Measurements from ENCODE around the gene USP36. TPM values are rescaled to one million over a fixed set of nuclear protein-coding genes. Genes with fewer than 3 reads are reported as not detected.
"Not testable (repeated sequence)": the region's sequence is repeated elsewhere in the genome, so short reads cannot be mapped to it uniquely, and the experiment has no call there.

Gene USP36
- total RNA-seq, 2 experiments from 2014 or later, result 79.0 to 92.9 TPM

DNA sequence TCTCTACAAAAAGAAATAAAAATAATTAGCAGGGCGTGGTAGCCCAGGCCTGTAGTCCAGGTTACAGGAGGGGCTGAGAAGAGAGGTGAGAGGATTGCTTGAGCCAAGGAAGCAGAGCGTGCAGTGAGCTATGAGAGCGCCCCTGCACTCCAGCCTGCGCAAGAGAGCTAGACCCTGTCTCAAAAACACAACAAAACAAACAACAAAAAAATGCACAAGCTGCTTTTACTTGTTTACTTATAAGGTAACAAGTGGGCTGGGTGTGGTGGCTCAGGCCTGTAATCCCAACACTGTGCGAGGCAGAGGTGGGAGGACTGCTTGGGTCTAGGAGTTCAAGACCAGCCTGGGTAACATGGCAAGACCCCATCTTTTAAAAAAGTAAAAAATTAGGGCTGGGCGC lies 60.3 kb downstream of the USP36 start:
- POLR2A ChIA-PET, result interaction anchor here (1.0 kb wide), 2 partner anchors 9 to 60 kb away, joined by 3 read pairs; partner anchors contain the start of gene USP36
- H3K4me1 Mint-ChIP-seq, result peaks cover 51% of the 10 kb centered on the region
- peak; percentile 43 for DNase-seq
- no peaks in the 10 kb centered on the region for H3K9me3 Mint-ChIP-seq
- peak overlapping the region; percentile 95 for H3K27ac Mint-ChIP-seq
- peaks cover 28% of the 10 kb centered on the region for H3K36me3 Mint-ChIP-seq (ENCODE audit: low read depth)
- CTCF ChIA-PET, result interaction anchor here (0.7 to 1.3 kb wide), 7 partner anchors 9 to 206 kb away, joined by 3 to 7 read pairs (median 4); no protein-coding TSS in a partner anchor
- peak overlapping the region; percentile 79 for H3K4me3 Mint-ChIP-seq
- H3K27me3 Mint-ChIP-seq, result no peaks in the 10 kb centered on the region

DNA sequence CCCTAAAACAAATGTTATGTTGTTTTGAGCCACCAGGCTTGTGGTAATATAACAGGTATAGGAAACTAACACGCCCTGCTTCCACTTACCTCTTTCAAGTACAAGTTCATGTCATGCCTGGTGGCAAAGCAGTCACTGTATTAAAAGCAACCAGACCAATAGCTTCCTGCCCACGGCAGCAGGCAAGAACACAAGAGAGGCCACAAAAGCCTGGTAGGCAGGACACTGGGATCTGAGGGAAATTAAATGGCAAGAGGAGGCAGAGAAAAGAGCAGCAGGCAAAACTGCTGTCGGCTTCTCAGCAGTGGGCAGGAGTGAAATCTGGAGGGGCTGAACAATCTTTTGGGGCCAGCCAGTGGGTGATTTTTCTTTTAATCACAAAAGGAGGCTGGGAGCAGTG lies 60.8 kb downstream of the USP36 start:
- Mint-ChIP-seq H3K4me3 (peak overlapping the region; percentile 79), H3K4me1 (peaks cover 50% of the 10 kb centered on the region), H3K36me3 (ENCODE audit: low read depth) (peaks cover 28% of the 10 kb centered on the region), H3K27ac (peak overlapping the region; percentile 95), H3K9me3 (no peaks in the 10 kb centered on the region), H3K27me3 (no peaks in the 10 kb centered on the region)
- POLR2A ChIA-PET, result interaction anchor here (1.0 kb wide), 2 partner anchors 9 to 60 kb away, joined by 3 read pairs; partner anchors contain the start of gene USP36
- DNase-seq, result peak; percentile 85
- CTCF ChIA-PET, result interaction anchor here (0.7 to 1.3 kb wide), 6 partner anchors 8 to 206 kb away, joined by 3 to 7 read pairs (median 4); no protein-coding TSS in a partner anchor

DNA sequence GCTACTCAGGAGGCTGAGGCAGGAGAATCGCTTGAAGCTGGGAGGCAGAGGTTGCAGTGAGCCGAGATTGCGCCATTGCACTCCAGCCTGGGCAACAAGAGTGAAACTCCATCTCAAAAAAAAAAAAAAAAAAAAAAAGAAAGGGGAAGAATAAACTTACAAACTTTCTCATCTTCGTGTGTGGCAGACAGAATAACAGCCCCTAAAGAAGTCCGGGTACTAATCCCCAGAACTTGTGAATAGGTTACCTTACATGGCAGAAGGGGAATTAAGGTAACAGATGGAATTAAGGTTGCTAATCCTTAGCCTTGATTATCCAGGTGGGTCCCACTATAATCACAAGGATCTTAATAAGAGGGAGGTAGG lies 61.3 kb downstream of the USP36 start:
- not testable (repeated sequence) for H3K9me3 Mint-ChIP-seq, H3K27me3 Mint-ChIP-seq, DNase-seq
- Mint-ChIP-seq H3K4me3 (peak overlapping the region; percentile 79), H3K4me1 (peaks cover 51% of the 10 kb centered on the region), H3K36me3 (ENCODE audit: low read depth) (peaks cover 34% of the 10 kb centered on the region), H3K27ac (peak overlapping the region; percentile 95)
- ChIA-PET POLR2A (interaction anchor here (1.0 kb wide), 1 partner anchor 8 kb away, joined by 3 read pairs; no protein-coding TSS in a partner anchor), CTCF (interaction anchor here (0.5 kb wide), 1 partner anchor 25 kb away, joined by 5 read pairs; no protein-coding TSS in a partner anchor)

DNA sequence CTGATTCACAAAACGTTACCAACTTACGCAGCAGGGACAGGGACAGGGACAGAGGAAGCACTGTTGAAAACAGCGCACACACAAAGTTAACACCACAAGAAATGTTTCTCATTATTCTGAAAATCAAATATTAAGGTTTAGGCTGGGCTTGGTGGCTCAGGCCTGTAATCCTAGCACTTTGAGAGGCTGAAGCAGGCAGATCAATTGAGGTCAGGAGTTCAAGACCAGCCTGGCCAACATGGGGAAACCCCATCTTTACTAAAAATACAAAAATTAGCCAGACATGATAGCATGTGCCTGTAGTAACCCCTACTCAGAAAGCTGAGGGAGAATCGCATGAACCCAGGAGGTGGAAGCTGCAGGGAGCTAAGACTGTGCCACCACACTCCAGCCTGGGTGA lies 62.7 kb downstream of the USP36 start:
- Mint-ChIP-seq H3K36me3 (ENCODE audit: low read depth) (peaks cover 41% of the 10 kb centered on the region), H3K4me1 (peaks cover 48% of the 10 kb centered on the region), H3K27me3 (no peaks in the 10 kb centered on the region), H3K9me3 (no peaks in the 10 kb centered on the region), H3K4me3 (peak overlapping the region; percentile 65), H3K27ac (peak overlapping the region; percentile 92)
- ChIA-PET POLR2A (no interaction called here), CTCF (interaction anchor here (0.6 to 1.2 kb wide), 3 partner anchors 9 to 362 kb away, joined by 3 to 5 read pairs (median 4); no protein-coding TSS in a partner anchor)
- DNase-seq, result no peak

DNA sequence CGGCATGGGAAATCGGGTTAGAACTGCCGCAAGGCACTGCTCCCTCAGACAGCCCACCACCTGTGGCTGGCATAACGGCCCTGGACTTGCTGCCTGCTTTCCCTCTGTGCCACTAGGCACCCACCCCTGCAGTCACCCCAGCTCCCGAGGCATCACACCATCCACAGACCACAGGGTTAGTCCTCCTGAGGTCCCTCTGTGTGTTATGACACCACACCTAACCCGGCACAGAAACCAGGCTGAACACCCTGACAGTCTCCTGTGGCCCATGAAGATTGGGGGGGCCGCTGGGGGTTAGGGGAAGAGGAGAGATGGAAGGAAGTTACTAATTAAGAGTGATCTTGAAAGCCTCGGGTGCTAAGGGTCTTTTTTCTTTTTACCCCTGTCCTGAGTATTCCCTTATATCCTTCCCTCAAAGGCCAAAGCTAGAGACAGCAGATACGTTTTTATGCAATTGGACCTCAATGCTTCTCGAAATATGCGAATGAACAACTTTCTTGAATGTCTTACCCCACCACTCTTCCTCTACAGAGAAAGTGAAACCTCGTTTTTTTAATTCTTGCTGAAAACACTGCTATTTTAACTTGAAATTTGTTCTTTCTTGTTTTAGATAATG lies 65.5 kb downstream of the USP36 start:
- Mint-ChIP-seq H3K27ac (peak overlapping the region; percentile 97), H3K9me3 (no peaks in the 10 kb centered on the region), H3K4me1 (peaks cover 65% of the 10 kb centered on the region), H3K27me3 (no peaks in the 10 kb centered on the region), H3K36me3 (ENCODE audit: low read depth) (peaks cover 52% of the 10 kb centered on the region), H3K4me3 (peak overlapping the region; percentile 85)
- ChIA-PET POLR2A (no interaction called here), CTCF (interaction anchor here (0.5 to 1.4 kb wide), 5 partner anchors 11 to 606 kb away, joined by 3 read pairs; no protein-coding TSS in a partner anchor)
- DNase-seq, result peak; percentile 76

DNA sequence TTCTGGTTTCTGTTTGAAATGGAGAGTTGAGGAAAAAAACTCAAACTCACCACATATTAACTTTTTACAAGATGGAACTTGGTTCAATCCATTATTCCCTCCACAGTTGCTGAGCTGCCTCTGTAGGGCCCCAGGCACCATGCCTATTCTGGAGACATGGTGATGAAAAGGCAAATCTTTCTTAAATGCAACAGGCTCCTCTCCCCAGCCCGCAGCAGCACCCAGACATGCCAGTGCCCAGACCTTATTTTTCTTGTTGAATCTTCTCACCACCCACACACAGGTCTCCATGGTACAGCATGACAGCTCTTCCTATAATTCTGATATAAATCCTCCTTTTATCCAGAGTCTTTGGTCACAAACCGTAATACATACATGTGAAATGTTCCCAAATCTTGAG lies 66.2 kb downstream of the USP36 start:
- ChIA-PET CTCF (interaction anchor here (1.0 kb wide), 1 partner anchor 33 kb away, joined by 3 read pairs; no protein-coding TSS in a partner anchor), POLR2A (interaction anchor here (0.9 kb wide), 1 partner anchor 26 kb away, joined by 4 read pairs; no protein-coding TSS in a partner anchor)
- no peak for DNase-seq
- H3K4me1 Mint-ChIP-seq, result peaks cover 61% of the 10 kb centered on the region
- H3K9me3 Mint-ChIP-seq, result no peaks in the 10 kb centered on the region
- H3K36me3 Mint-ChIP-seq (ENCODE audit: low read depth), result peaks cover 46% of the 10 kb centered on the region
- peak overlapping the region; percentile 97 for H3K27ac Mint-ChIP-seq
- no peaks in the 10 kb centered on the region for H3K27me3 Mint-ChIP-seq
- peak overlapping the region; percentile 85 for H3K4me3 Mint-ChIP-seq

DNA sequence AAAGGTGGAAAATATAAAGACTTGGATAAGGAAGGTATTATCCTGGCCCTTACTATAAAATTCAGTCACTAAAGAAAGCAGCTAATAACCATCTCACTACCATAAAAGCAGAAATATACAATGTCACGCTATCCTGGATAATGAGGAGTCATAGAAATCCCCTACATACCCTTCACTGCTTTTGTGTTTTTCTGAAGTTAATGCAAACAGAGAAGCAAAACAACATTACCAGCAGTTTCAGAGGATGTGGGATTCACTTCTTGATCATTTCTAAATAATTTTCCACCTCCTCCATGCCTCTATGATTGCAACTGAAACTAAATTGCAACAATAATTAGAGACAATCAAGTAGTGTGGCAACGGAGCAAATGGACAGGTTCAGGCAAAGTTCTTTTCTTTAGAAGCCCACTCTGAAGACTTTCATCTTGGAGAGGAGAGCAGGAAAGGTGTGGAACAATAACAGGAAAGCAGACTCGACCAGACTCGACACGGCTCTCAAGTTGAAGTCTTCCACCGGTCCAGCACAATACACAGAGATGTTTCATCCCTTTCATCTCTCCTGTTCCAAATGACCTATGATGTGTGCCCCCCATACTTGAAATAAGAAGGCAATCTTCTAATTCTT lies 68.7 kb downstream of the USP36 start:
- Mint-ChIP-seq H3K36me3 (ENCODE audit: low read depth) (peaks cover 35% of the 10 kb centered on the region), H3K27ac (peak overlapping the region; percentile 97), H3K4me3 (peak overlapping the region; percentile 68), H3K27me3 (no peaks in the 10 kb centered on the region), H3K9me3 (no peaks in the 10 kb centered on the region), H3K4me1 (peaks cover 47% of the 10 kb centered on the region)
- POLR2A ChIA-PET, result interaction anchor here (0.8 kb wide), 1 partner anchor 8 kb away, joined by 3 read pairs; no protein-coding TSS in a partner anchor
- CTCF ChIA-PET, result interaction anchor here (0.6 to 1.2 kb wide), 4 partner anchors 8 to 30 kb away, joined by 3 to 5 read pairs (median 3); no protein-coding TSS in a partner anchor
- no peak for DNase-seq

DNA sequence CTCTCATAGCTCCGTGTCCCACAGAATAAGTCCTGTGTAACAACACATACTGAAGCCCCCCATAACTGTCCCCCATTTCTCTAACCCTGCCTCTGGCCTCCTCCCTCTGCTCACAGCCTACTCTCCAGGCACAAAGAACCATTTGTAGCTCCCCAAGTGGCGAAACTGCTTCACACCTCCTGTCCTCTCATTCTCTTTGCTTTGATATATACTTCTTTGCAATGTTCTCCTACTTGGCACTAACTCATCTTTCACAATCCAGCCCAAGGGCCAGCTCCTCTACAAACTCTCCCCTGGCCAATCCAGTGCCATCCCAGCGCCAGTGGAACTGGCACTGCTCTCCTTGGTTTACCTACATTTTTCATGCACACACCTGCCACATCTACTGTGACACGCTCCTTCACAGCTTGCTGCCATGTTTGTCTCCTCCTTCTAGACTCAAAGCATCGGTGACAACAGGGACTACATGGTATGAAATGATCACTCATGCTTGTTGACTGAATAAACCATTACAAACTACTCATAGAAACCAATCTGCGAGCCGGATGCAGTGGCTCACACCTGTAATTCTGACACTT lies 71.3 kb downstream of the USP36 start:
- POLR2A ChIA-PET, result interaction anchor here (0.9 kb wide), 1 partner anchor 36 kb away, joined by 4 read pairs; no protein-coding TSS in a partner anchor
- H3K27me3 Mint-ChIP-seq, result no peaks in the 10 kb centered on the region
- CTCF ChIA-PET, result interaction anchor here (0.6 to 2.1 kb wide), 12 partner anchors 9 to 911 kb away, joined by 3 to 6 read pairs (median 4); no protein-coding TSS in a partner anchor
- H3K9me3 Mint-ChIP-seq, result no peaks in the 10 kb centered on the region
- peaks cover 32% of the 10 kb centered on the region for H3K36me3 Mint-ChIP-seq (ENCODE audit: low read depth)
- no peak overlapping the region for H3K4me3 Mint-ChIP-seq
- peaks cover 44% of the 10 kb centered on the region for H3K4me1 Mint-ChIP-seq
- H3K27ac Mint-ChIP-seq, result no peak overlapping the region
- DNase-seq, result no peak

DNA sequence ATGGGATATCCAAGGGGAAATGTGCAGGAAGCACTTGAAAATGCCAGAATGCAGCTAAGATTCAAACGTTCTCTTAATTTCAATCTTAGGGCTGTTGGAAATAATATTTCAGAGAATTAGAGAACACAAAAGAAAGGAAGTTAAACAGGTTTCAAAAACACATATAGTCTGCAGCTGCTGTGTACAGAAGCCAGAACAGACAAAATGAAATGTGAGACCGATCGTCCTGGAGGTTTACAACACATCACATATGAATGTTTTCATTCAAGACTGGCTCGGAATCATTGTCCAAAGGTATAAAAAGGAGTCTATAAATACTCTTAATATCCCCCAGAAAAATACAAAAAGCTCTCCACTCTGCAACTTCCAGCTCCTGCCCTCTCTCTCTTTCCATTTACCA lies 72.8 kb downstream of the USP36 start:
- no peak for DNase-seq
- POLR2A ChIA-PET, result interaction anchor here (0.5 kb wide), 1 partner anchor 19 kb away, joined by 3 read pairs; no protein-coding TSS in a partner anchor
- H3K27ac Mint-ChIP-seq, result no peak overlapping the region
- no peak overlapping the region for H3K4me3 Mint-ChIP-seq
- H3K4me1 Mint-ChIP-seq, result peaks cover 45% of the 10 kb centered on the region
- H3K36me3 Mint-ChIP-seq (ENCODE audit: low read depth), result peaks cover 26% of the 10 kb centered on the region
- no peaks in the 10 kb centered on the region for H3K27me3 Mint-ChIP-seq
- no peaks in the 10 kb centered on the region for H3K9me3 Mint-ChIP-seq
- CTCF ChIA-PET, result interaction anchor here (0.7 to 1.9 kb wide), 4 partner anchors 9 to 20 kb away, joined by 3 to 7 read pairs (median 4); no protein-coding TSS in a partner anchor

DNA sequence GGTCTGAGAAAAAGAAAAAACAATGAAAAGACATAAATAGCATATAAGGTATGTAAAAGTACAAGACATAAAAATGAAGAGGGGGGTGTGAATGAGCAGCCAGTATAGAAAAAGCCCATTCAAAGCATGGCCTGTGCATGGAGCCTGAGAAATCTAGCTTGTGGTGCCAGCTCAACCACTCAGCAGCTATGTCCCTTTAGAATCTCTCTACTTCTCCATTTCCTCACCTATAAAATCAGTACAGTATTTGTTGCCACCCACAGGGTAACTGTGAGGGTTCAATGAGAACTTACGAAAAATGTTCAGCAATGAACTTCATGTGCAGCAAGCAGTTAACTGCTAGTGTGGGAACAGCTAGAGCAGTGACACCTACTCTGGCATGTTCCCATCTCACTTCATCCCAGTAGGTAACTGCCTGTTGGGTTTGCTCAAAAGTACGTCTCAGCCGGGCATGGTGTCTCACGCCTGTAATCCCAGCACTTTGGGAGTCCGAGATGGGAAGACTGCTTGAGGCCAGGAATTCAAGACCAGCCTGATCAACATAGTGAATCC lies 73.8 kb downstream of the USP36 start:
- no peak overlapping the region for H3K27ac Mint-ChIP-seq

DNA sequence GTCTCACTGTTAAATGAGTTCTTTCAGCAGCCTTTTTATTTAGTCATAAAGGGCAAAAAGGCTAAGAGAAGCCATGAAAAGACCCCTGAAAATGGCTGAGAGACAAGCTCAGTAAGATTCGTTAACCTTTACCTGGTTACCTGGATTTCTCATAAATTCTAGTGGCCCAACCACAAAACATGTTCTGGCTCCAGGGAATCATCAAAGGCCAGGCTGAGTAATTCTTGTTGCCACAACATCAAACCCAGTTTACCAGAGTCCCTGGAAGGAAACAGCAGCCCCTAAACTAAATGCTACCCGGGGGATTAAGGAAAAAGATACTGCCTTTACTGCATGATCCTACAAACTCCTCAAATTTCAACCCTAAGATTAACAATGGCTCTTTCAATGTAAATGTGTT lies 74.4 kb downstream of the USP36 start:
- H3K9me3 Mint-ChIP-seq, result no peaks in the 10 kb centered on the region
- no peak overlapping the region for H3K27ac Mint-ChIP-seq
- peaks cover 45% of the 10 kb centered on the region for H3K4me1 Mint-ChIP-seq
- H3K27me3 Mint-ChIP-seq, result no peaks in the 10 kb centered on the region
- peaks cover 22% of the 10 kb centered on the region for H3K36me3 Mint-ChIP-seq (ENCODE audit: low read depth)
- ChIA-PET POLR2A (no interaction called here), CTCF (interaction anchor here (0.6 to 1.0 kb wide), 2 partner anchors 24 to 590 kb away, joined by 3 read pairs; no protein-coding TSS in a partner anchor)
- H3K4me3 Mint-ChIP-seq, result no peak overlapping the region
- no peak for DNase-seq

More for the DNA sequence above, 73.8 kb downstream of the USP36 start:
- no peak for DNase-seq
- POLR2A ChIA-PET, result no interaction called here
- Mint-ChIP-seq H3K4me3 (no peak overlapping the region), H3K9me3 (no peaks in the 10 kb centered on the region), H3K27me3 (no peaks in the 10 kb centered on the region), H3K4me1 (peaks cover 45% of the 10 kb centered on the region), H3K36me3 (ENCODE audit: low read depth) (peaks cover 24% of the 10 kb centered on the region)
- CTCF ChIA-PET, result interaction anchor here (1.0 to 1.4 kb wide), 2 partner anchors 17 to 590 kb away, joined by 3 to 7 read pairs; no protein-coding TSS in a partner anchor

DNA sequence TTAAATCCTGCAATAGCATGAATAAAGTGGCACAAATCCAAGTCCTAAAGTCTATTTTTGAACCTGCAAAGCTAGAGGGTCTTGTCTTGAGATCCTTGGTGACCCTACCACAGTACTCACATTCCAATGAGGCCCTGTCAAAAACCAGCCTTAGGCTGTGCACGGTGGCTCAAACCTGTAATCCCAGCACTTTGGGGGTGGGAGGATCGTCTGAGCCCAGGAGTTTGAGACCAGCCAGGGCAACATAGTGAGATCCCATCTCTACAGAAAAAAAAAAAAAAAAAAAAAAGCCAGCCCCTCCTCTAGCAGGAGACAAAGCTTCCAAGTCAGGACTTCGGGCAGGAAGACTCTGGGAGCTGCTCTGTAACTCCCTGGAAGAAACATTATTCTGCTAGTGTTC lies 74.8 kb downstream of the USP36 start:
- peaks cover 46% of the 10 kb centered on the region for H3K4me1 Mint-ChIP-seq
- H3K27me3 Mint-ChIP-seq, result no peaks in the 10 kb centered on the region
- peaks cover 23% of the 10 kb centered on the region for H3K36me3 Mint-ChIP-seq (ENCODE audit: low read depth)
- no peaks in the 10 kb centered on the region for H3K9me3 Mint-ChIP-seq
- ChIA-PET CTCF (interaction anchor here (0.6 to 1.0 kb wide), 2 partner anchors 24 to 589 kb away, joined by 3 read pairs; no protein-coding TSS in a partner anchor), POLR2A (interaction anchor here (0.6 kb wide), 1 partner anchor 87 kb away, joined by 4 read pairs; no protein-coding TSS in a partner anchor)
- no peak for DNase-seq
- no peak overlapping the region for H3K27ac Mint-ChIP-seq
- H3K4me3 Mint-ChIP-seq, result no peak overlapping the region
